Jurkat, Clone E6-1 (cell line): ENCODE results near the gene SCIMP. TPM values are rescaled to one million over a fixed set of nuclear protein-coding genes. Genes with fewer than 3 reads are reported as not detected.

Experiments
- DNase-seq: peaks from one replicate; pipeline ENCODE4 v3.0.0-alpha.2; 2011; ENCODE audit warnings: low read depth, low spot score
- H3K4me3 ChIP-seq: 2 replicates; pipeline ENCODE4 v1.5.1; 2011; ENCODE audit warnings: mild to moderate bottlenecking, low read length, control low read depth, moderate library complexity
- polyA plus RNA-seq: library from polyadenylated mRNA; unstranded; fragments of >200 nt; gene quantifications from one replicate; pipeline ENCODE4 v1.2.1, GENCODE V29; 2012; ENCODE audit warnings: missing spikeins; ENCODE audit not compliant: insufficient read length, insufficient read depth

Gene SCIMP
- not detected for polyA plus RNA-seq

DNA sequence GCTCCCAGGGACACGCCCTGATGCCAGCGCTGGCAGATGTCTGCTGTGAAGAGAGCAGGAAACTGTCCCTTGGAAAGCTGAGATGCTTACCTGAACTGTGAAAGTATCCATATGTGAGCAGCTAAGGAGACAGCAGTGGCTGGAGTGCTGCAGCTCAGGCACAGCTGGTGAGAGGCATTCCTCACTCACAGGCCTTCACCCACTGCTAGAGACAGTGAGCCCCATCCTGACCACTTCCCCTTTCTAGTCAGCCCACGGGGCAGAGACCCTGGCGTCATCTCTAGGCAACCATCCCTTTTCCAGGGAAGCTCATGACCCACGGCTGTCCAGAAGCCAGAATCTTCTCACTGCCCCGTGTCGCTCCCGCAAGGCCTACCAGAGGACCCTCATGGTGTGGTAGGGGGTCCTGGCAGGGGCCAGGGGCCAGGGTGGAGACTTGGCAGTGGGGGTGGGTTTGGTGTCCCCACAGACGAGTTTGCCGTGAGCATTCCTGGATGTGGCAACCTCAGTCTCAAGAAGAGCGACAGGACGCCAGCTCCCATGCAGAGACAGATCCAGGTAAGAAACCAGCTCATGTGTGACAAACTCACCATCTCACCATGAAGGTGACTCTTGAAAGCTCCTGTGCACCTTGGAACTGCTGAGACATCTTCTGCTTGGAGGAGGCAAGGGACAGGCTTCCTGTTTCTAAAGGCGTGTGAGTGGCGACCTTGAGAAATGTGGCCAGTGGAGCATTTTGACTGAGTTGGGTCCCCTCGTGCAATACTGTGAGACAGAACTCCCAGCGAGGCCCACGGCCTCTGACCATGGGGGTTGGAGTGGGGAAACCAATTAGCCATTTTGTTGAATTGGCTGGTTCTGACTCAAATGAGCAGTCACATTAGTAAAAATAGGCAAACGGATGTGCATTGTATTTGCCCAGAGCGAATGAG, at the start of gene SCIMP:
SCIMP (minus strand) TSS at position 216 of the 932 bp plus-strand sequence; CDS start at position 111, 105 bp downstream.
- no peak within 1 kb of the TSS for H3K4me3 ChIP-seq
- no peak for DNase-seq

DNA sequence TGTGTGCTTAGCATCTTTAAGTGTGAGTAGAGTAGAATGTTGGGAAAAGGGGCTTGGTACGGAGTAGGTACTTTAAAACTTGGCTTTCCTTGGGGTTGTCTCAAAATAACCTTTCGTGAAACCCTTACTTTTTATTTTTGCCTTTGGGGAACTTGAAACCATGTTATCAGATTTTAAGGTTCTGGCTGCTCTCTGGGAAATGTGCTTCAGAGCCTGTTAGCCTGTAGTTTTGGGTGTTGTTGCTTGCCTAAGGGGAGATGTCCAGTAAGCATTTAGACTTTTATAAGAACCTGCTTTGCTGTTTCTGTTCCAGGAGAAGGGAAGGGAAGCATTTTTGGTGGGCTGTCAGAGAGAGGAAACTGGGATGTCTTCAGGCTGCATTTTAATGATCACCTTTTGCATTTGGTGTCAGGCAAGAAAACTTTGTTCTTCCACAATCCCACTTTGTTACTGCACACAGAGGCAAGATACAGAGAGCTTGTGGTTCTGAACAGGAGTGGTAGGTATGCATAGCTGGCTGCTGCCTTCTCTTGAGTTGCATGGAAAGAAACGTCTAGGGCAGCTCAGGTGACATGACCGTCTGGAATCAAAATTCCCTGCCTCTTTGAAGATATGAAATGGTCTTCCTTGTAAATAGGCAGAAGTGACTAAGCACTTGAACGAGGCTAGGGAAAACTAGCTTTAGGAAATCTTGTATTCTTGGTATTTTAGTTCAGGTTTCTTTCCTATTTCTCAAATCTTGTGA, 49.1 kb upstream of the SCIMP start:
- peak overlapping the region; percentile 86 for H3K4me3 ChIP-seq
- DNase-seq = no peak

DNA sequence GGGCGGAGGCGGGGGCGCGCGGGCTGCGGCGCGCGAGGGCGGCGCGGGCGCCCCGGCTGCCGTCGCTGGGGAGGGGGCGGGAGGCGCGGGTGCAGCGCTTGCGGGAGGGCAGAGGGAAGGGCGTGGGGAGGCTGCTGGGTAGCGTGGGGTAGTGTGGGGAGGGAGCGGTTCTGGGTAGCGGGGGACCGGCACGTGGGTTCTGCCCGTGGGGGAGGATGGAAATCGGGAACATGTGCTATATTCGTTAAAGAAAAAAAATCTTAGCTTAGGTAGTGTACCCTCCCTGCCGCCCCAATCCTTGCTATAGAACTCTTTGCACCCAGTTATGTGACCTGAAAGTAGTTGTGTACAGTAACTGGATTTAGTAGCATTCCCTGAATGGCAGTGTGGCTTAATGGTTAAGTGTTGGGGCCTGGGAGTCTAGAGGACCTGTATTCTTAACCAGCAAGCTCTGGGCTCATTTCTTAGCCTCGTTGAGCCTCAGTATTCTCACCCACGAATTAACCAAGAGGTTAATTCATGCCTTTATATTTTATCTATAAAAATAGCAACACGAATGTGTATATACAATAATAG, 48.1 kb upstream of the SCIMP start:
- DNase-seq = no peak
- H3K4me3 ChIP-seq = peak overlapping the region; percentile 86

DNA sequence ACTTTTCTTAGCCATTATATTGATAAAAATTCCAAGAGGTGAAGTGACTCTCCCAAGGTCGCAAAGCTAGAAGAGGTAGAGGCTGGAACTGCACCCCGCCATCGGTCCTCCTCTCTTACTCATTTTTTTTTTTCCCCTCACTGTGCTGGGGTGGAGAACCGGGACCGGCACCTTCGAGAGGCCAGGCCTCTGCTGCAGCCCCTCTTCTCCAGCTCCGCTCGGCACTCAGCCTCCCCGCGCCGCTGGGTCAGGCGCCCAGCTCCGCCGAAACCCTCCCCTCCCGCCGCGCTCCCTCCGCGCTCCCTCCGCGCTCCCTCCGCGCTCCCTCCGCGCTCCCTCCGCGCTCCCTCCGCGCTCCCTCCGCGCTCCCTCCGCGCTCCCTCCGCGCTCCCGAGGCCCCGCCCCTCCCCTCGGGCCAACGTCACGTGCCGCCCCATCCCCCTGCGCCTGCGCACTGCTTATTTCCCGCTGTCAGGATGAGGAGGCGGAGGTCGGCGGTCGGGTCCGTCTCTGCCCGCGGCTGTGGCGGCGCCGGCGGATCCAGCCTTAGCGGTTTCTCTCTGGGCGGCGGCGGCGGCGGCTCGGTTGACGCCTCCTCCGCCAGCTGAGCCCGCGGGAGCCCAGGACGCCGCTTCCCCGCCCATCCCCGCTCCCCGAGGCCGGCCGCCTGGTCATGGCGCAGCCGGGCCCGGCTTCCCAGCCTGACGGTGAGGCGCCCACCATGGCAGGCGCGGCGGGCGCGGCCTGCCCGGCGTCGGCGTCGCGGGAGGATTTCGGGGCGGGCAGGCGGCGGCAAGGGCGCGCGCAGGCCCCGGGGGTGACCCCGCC, 47.4 kb upstream of the SCIMP start, which contains the start of gene RABEP1:
RABEP1 (plus strand) TSS at position 471 of the 828 bp plus-strand sequence; CDS start at position 674, 203 bp downstream.
- peak within 1 kb of the TSS; percentile 86 for H3K4me3 ChIP-seq
- peak; percentile 81 for DNase-seq

DNA sequence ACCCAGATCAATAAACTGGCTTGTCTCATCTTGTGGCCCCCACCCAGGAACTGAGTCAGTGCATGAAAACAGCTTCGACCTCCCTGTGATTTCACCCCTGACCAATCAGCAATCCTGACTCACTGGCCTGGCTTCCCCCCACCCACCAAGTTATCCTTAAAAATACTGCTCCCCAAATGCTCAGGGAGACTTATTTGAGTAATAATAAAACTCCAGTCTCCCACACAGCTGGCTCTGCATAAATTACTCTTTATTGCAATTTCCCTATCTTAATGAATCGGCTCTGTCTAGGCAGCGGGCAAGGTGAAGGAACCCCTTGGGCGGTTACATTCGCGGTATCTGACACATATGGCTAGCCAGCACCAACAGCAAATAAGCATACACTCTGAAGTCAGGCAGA, 37.7 kb upstream of the SCIMP start:
- DNase-seq = no peak
- H3K4me3 ChIP-seq = no peak overlapping the region

DNA sequence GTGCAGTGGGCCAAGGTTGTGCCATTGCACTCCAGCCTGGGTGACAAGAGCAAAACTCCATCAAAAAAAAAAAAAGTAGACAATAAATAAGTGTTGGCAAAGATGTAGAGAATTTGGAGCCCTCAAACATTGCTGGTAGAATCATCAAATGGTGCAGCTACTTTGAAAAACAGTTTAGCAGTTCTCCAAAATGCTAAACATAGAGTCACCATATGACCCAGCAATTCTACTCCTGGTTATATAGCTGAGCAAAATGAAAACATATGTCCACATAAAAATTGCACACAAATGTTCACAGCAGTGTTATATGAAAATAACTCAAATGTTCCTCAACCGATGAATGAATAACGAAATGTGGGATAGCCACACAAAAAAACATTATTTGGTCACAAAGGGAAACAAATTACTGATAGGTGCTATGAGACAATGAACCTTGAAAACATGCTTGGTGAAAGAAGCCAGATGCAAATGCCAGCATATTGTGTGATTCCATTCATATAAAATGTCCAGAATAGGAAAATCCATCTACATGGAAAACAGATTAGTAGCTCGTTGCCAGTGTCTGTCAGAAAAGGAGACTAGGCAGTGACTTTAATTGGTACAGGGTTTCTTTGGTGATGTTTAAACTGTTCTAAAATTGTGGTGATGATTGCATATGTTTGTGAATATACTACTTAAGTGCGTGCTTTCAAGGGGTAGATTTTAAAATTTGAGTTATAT, 34.7 kb upstream of the SCIMP start:
- no peak overlapping the region for H3K4me3 ChIP-seq
- no peak for DNase-seq

DNA sequence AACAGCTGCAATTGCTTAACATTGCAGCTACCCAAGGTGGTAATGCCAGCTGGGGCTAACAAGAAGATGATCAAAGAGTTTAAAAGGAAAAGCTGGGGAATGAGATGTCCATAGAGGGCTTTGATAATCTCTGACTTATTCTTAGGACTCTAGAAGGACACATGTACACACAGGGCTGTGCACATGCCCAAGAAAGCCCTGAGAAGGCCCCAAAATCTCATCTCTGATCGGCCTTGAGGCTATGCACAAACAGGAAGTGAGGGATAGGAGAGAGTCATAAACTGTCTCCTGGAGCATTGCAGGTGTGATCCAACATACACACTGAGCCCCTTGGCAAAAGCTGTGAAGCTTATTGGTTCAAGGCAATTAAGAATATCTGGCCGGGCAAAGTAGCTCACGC, 30.2 kb upstream of the SCIMP start:
- DNase-seq = peak; percentile 33
- no peak overlapping the region for H3K4me3 ChIP-seq

DNA sequence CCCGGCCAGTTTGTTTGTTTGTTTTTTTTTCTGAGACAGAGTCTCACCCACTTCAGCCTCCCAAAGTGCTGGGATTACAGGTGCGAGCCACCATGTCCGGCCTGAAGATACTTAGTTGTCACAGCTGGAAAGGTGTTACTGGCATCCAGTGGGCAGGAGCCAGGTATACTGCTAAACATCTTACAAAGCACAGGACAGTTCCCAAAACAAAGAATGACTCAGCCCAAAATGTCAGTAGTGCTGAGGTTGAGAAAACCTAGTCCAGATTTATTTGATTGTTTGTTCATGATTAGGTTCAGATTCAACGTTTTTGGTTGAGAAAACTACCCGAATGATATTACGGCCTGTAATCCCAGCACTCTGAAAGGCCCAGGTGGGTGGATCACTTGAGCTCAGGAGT, 28.8 kb upstream of the SCIMP start:
- DNase-seq = no peak
- no peak overlapping the region for H3K4me3 ChIP-seq

DNA sequence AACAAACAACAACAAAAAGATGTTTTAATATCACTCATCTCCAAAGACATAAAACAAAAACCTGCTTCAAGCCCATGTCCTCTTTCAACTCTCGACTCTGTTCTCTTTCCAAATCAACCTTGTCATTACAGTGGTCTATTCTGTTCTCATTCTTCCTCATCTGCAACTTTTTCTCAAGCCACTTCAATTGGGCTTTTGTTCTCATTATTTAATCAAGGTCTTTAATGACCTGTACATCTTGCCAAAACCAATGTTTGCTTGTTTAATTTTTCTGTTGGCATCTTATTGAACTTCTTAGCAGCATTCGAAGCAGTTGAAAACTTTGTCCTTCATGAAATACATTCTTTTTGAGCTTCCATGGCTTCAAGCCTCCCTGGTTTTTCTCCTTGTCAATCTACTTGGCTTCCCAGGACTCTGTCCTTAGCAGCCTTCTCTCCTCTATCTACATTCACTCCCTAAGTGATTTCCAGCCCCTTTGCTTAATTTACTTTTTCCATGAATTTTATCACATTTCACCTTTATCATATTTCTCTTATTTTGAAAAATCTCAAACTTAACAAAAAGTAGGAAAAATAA, 27.8 kb upstream of the SCIMP start:
- no peak overlapping the region for H3K4me3 ChIP-seq
- no peak for DNase-seq

DNA sequence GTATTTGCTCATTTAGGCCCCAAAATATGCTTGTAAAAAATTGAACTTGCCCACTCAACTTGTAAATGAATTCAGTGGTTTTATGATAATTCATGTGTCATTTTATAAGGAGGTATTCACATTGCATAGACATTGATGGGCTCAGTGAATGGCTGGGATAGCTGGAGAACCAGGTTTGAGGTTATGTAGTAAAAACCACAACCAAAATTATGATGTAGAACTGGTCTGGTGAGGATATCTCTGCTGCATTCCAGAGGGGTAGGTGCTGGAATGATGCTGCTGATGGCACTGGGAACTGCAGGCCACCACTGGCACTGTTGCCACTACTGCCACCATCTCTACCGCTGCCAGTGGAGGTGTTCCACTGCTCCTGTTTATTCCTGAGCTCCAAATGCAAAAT, 25.9 kb upstream of the SCIMP start:
- no peak for DNase-seq
- H3K4me3 ChIP-seq = no peak overlapping the region

DNA sequence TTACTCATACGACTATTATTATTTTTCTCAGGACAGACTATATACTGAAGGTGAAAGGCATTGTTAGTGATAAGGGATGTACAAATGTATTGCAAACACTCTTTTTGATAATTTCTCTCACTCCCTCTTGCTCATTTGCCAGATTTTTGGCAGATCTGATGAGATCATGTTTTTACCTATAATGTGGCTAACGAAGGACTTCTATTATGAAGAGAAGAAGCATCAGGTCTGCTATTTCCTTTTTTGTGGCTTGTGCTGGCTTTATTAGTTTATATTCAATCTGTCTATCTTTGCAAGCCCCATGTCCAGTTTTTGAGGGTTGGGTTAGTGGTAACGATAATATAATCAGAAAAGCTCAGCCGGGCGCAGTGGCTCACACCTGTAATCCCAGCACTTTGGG, 22.5 kb upstream of the SCIMP start:
- H3K4me3 ChIP-seq = no peak overlapping the region
- no peak for DNase-seq

DNA sequence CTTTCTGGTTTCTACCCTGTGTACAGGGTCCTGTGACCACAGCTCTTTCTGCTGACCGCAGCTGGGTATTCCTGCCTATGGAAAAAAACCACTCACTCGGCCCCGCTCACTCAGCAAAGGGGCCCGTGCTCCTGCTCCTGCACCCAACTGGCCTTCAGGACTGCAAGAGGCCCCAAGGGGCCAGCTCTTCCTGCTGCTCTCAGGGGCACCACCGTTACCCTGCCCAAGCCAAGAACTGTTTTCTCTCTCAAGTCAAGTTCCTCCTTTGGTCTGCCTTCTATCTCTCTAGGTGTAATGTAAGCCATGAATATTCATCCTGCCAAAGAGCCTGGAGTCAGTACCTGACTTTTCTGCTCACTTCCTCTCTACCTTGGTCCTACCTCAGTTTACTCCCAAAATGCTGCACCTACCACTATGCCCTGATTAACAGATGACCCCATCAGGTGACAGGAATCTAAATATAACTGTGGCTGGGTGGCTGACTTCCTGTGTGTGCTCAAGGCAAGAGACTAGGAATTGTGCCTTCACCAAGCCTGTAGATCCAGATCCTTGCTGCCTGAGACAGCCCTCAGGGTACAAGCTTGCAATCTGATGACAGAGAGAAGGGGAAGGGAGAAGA, 20.4 kb upstream of the SCIMP start:
- H3K4me3 ChIP-seq = no peak overlapping the region
- DNase-seq = no peak

DNA sequence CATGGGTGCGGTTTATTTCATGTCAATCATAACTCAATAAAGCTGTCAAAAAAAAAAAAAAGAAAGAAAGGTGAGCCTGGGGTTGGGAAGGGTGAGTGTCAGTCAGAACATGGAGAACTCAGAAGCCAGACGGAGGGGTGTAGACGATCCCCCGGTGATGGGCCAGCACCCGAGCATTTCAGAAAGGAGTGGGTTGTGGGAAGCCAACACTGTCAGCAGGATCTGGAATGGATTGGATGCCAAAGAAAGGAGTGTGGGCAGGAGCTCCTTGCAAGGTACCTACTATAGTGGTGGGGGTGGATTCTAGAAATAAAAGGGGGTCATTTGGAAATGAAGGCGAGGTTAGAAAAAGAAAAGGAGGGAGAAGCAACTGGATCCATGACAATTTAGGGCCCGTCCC, 19.8 kb upstream of the SCIMP start:
- no peak overlapping the region for H3K4me3 ChIP-seq

DNA sequence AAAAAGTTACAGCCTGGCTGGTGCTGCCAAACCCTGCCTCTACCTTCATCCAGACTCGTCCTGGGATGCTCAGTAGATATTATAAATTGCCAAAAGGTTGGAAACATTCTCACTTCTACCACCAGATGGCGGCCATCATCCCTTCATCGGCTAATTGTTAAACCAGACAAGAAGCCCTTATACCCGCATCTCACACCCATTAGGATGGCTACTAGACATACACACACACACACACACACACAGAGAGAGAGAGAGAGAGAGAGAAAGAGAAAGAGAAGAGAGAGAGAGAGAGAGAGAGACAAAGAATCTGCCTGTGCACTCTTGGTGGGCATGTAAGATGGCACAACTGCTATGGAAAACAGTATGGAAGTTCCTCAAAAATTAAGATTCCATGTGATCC, 15.0 kb upstream of the SCIMP start:
- DNase-seq = peak; percentile 78
- no peak overlapping the region for H3K4me3 ChIP-seq

More for the DNA sequence above, 19.8 kb upstream of the SCIMP start:
- DNase-seq = no peak

DNA sequence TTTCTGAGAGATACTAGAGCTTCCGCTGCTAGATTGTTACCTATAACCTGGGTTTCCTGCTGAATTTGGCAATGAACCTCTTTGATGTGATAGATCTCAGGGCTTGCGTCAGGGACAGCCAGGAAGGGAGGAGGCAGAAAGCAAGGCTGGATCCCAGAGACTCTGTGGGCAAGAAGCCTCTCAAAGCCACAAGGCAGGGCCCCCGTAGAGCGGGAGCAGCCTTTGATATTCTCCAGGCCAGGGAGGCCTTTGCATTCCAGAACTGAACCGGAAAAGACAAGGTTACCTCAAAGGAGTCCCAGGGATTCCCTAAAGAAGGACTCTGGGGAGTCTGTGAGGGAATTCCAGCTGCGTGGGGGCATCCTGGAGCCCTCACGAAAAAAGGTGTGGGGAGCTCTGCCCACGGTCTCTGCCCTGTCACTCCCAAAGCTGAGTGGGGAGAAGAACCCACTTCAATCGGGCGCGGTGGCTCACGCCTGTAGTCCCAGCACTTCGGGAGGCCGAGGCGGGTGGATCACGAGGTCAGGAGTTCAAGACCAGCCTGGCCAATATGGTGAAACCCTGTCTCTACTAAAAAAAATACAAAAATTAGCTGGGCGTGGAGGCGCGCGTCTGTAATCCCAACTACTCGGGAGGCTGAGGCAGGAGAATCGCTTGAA, 14.3 kb upstream of the SCIMP start:
- no peak overlapping the region for H3K4me3 ChIP-seq
- DNase-seq = no peak

DNA sequence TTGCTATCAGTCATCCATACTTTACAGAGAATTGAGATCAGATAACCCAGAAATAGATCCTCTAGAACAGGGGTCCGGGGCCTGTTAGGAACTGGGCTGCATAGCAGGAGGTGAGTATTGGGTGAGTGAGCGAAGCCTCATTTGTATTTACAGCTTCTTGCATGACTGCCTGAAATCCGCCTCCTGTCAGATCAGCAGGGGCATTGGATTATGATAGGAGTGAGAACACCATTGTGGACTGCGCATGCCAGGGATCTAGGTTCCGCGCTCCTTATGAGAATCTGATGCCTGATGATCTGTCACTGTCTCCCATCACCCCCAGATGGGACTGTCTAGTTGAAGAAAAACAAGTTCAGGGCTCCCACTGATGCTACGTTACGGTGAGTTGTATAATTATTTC, 13.0 kb upstream of the SCIMP start:
- H3K4me3 ChIP-seq = no peak overlapping the region
- no peak for DNase-seq
